OCI-LY3 (cell line): ENCODE results near the gene KDM6A.

Experiments used
- CTCF ChIP-seq: fragments of 200-600, 300-600 bp; sonication (generic); IDR thresholded peaks from 2 replicates; pipeline ENCODE4 v1.5.1; 2014; ENCODE audit warnings: antibody characterized with exemption, low read length, low read depth
- EZH2phosphoT487 ChIP-seq: fragments of 200-600 bp; shearing (Covaris generic); IDR thresholded peaks from 2 replicates; pipeline ENCODE4 v1.6.1; 2018; ENCODE audit warnings: antibody characterized with exemption, mixed run types, low read depth

- TF ChIP-seq CTCF = no peak
- TF ChIP-seq EZH2phosphoT487 = no peak
Measured at GRCh38 chrX:44935172-44935571, 62.2 kb downstream of the KDM6A start.
